VCaP (cell line): ENCODE measurements around the gene LCE6A.

Experiments used
- H3K27ac ChIP-seq: fragments of 450-650 bp; 2 replicates; pipeline ENCODE4 v1.5.1; 2017
- CTCF ChIP-seq: fragments of 450-650 bp; conservative IDR thresholded peaks from 2 replicates; pipeline ENCODE4 v1.5.1; 2017; ENCODE audit warnings: mild to moderate bottlenecking, moderate library complexity

The LCE6A gene

GRCh38 chr1:152884506-152884905 lies 41.9 kb downstream of the LCE6A start:
- no peak for TF ChIP-seq CTCF
- H3K27ac ChIP-seq, result no peak overlapping the region

- TF ChIP-seq CTCF, result no peak
- no peak overlapping the region for H3K27ac ChIP-seq
Observed at GRCh38 chr1:152884966-152885624, 42.4 kb downstream of the LCE6A start.

- no peak overlapping the region for H3K27ac ChIP-seq
- no peak for TF ChIP-seq CTCF
Observed at GRCh38 chr1:152886085-152886484, 43.4 kb downstream of the LCE6A start.

- TF ChIP-seq CTCF, result no peak
- H3K27ac ChIP-seq, result no peak overlapping the region
Observed at GRCh38 chr1:152886758-152887409, 44.2 kb downstream of the LCE6A start.

- TF ChIP-seq CTCF, result no peak
- H3K27ac ChIP-seq, result no peak overlapping the region
Observed at GRCh38 chr1:152888126-152888525, 45.5 kb downstream of the LCE6A start.
